Measurements from ENCODE around the gene HHAT.
A peak's percentile ranks its signal among the peaks of the same experiment; 100 is the strongest.

HHAT gene

GRCh38 chr1:210311726-210312493 lies 16.8 kb upstream of the HHAT start:
- no peaks in the 10 kb centered on the region for H3K36me3 ChIP-seq (ENCODE audit: control insufficient read depth in 5 of 5, insufficient read depth in 5 of 5, low read length in 5 of 5)
- H3K9ac ChIP-seq (ENCODE audit: low read length in 5 of 5) = peak overlapping the region in 3 of 5 donors; percentile 37 to 62 (median 45)
- peaks cover 4 to 18% (median 14%) of the 10 kb centered on the region in 5 donors for H3K4me1 ChIP-seq (ENCODE audit: control insufficient read depth in 5 of 5, insufficient read depth in 5 of 5, low read length in 5 of 5)
- peak overlapping the region; percentile 41 to 57 (median 51) for H3K4me3 ChIP-seq (ENCODE audit: low read depth in 1 of 5, low read length in 5 of 5)
- H3K27me3 ChIP-seq (ENCODE audit: control insufficient read depth in 5 of 5, insufficient read depth in 4 of 5, low read length in 5 of 5) = peaks cover 0 to 3% (median 0%) of the 10 kb centered on the region in 5 donors
- H3K9me3 ChIP-seq (ENCODE audit: control insufficient read depth in 5 of 5, low read length in 5 of 5) = no peaks in the 10 kb centered on the region
- H3K27ac ChIP-seq (ENCODE audit: low read depth, low read length) = peak overlapping the region; percentile 71

DNA sequence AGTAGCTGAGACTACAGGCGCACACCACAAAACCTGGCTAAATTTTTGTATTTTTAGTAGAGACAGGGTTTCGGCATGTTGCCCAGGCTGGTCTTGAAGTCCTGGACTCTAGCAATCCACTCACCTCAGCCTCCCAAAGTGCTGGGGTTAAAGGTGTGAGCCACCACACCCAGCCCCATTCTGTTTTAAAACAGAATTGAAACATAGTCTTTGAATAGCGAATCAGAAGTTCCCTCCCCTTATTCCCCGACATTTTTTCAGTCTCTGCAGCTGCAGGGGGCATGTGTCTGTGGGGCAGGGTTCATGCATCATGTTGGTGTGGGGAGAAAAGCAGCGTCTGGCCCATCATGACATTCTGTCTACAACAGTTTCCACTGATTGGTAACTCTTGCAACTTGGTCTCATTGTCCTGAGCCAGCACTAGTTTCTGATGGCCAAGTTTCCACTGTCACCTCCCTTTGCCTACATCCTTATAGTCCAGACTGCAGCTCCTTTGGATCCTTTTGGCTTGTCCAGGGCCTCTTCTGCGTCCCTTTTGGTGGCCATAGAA lies 15.6 kb upstream of the HHAT start:
- Histone ChIP-seq H3K9me3 (ENCODE audit: control insufficient read depth in 5 of 5, low read length in 5 of 5) (no peaks in the 10 kb centered on the region), H3K27ac (ENCODE audit: low read depth, low read length) (no peak overlapping the region), H3K4me1 (ENCODE audit: control insufficient read depth in 5 of 5, insufficient read depth in 5 of 5, low read length in 5 of 5) (peaks cover 4 to 18% (median 14%) of the 10 kb centered on the region in 5 donors), H3K27me3 (ENCODE audit: control insufficient read depth in 5 of 5, insufficient read depth in 4 of 5, low read length in 5 of 5) (peaks cover 0 to 3% (median 0%) of the 10 kb centered on the region in 5 donors), H3K4me3 (ENCODE audit: low read depth in 1 of 5, low read length in 5 of 5) (no peak overlapping the region), H3K36me3 (ENCODE audit: control insufficient read depth in 5 of 5, insufficient read depth in 5 of 5, low read length in 5 of 5) (no peaks in the 10 kb centered on the region), H3K9ac (ENCODE audit: low read length in 5 of 5) (no peak overlapping the region)

GRCh38 chr1:210313921-210314320 lies 14.8 kb upstream of the HHAT start:
- Histone ChIP-seq H3K36me3 (ENCODE audit: control insufficient read depth in 5 of 5, insufficient read depth in 5 of 5, low read length in 5 of 5) (no peaks in the 10 kb centered on the region), H3K9me3 (ENCODE audit: control insufficient read depth in 5 of 5, low read length in 5 of 5) (no peaks in the 10 kb centered on the region), H3K4me3 (ENCODE audit: low read depth in 1 of 5, low read length in 5 of 5) (no peak overlapping the region), H3K9ac (ENCODE audit: low read length in 5 of 5) (no peak overlapping the region), H3K4me1 (ENCODE audit: control insufficient read depth in 5 of 5, insufficient read depth in 5 of 5, low read length in 5 of 5) (peaks cover 4 to 18% (median 14%) of the 10 kb centered on the region in 5 donors), H3K27me3 (ENCODE audit: control insufficient read depth in 5 of 5, insufficient read depth in 4 of 5, low read length in 5 of 5) (peaks cover 0 to 3% (median 0%) of the 10 kb centered on the region in 5 donors), H3K27ac (ENCODE audit: low read depth, low read length) (no peak overlapping the region)

GRCh38 chr1:210315529-210315928 lies 13.2 kb upstream of the HHAT start:
- peaks cover 0 to 3% (median 0%) of the 10 kb centered on the region in 5 donors for H3K27me3 ChIP-seq (ENCODE audit: control insufficient read depth in 5 of 5, insufficient read depth in 4 of 5, low read length in 5 of 5)
- no peaks in the 10 kb centered on the region for H3K36me3 ChIP-seq (ENCODE audit: control insufficient read depth in 5 of 5, insufficient read depth in 5 of 5, low read length in 5 of 5)
- peaks cover 4 to 16% (median 14%) of the 10 kb centered on the region in 5 donors for H3K4me1 ChIP-seq (ENCODE audit: control insufficient read depth in 5 of 5, insufficient read depth in 5 of 5, low read length in 5 of 5)
- no peak overlapping the region for H3K4me3 ChIP-seq (ENCODE audit: low read depth in 1 of 5, low read length in 5 of 5)
- no peak overlapping the region for H3K9ac ChIP-seq (ENCODE audit: low read length in 5 of 5)
- H3K9me3 ChIP-seq (ENCODE audit: control insufficient read depth in 5 of 5, low read length in 5 of 5) = no peaks in the 10 kb centered on the region
- no peak overlapping the region for H3K27ac ChIP-seq (ENCODE audit: low read depth, low read length)

GRCh38 chr1:210321131-210321530 lies 7.6 kb upstream of the HHAT start:
- H3K36me3 ChIP-seq (ENCODE audit: control insufficient read depth in 5 of 5, insufficient read depth in 5 of 5, low read length in 5 of 5) = no peaks in the 10 kb centered on the region
- peaks cover 0 to 6% (median 0%) of the 10 kb centered on the region in 5 donors for H3K9me3 ChIP-seq (ENCODE audit: control insufficient read depth in 5 of 5, low read length in 5 of 5)
- no peak overlapping the region for H3K27ac ChIP-seq (ENCODE audit: low read depth, low read length)
- H3K4me3 ChIP-seq (ENCODE audit: low read depth in 1 of 5, low read length in 5 of 5) = no peak overlapping the region
- H3K27me3 ChIP-seq (ENCODE audit: control insufficient read depth in 5 of 5, insufficient read depth in 4 of 5, low read length in 5 of 5) = no peaks in the 10 kb centered on the region
- no peaks in the 10 kb centered on the region for H3K4me1 ChIP-seq (ENCODE audit: control insufficient read depth in 5 of 5, insufficient read depth in 5 of 5, low read length in 5 of 5)
- H3K9ac ChIP-seq (ENCODE audit: low read length in 5 of 5) = no peak overlapping the region

- H3K27ac ChIP-seq (ENCODE audit: low read depth, low read length) = no peak overlapping the region
- H3K36me3 ChIP-seq (ENCODE audit: control insufficient read depth in 5 of 5, insufficient read depth in 5 of 5, low read length in 5 of 5) = no peaks in the 10 kb centered on the region
- peaks cover 0 to 6% (median 0%) of the 10 kb centered on the region in 5 donors for H3K9me3 ChIP-seq (ENCODE audit: control insufficient read depth in 5 of 5, low read length in 5 of 5)
- no peaks in the 10 kb centered on the region for H3K27me3 ChIP-seq (ENCODE audit: control insufficient read depth in 5 of 5, insufficient read depth in 4 of 5, low read length in 5 of 5)
- no peaks in the 10 kb centered on the region for H3K4me1 ChIP-seq (ENCODE audit: control insufficient read depth in 5 of 5, insufficient read depth in 5 of 5, low read length in 5 of 5)
- H3K9ac ChIP-seq (ENCODE audit: low read length in 5 of 5) = no peak overlapping the region
- H3K4me3 ChIP-seq (ENCODE audit: low read depth in 1 of 5, low read length in 5 of 5) = no peak overlapping the region
These were observed 7.2 kb upstream of the HHAT start for GRCh38 chr1:210321552-210321951.

GRCh38 chr1:210323957-210324356 lies 4.7 kb upstream of the HHAT start:
- no peaks in the 10 kb centered on the region for H3K36me3 ChIP-seq (ENCODE audit: control insufficient read depth in 5 of 5, insufficient read depth in 5 of 5, low read length in 5 of 5)
- peaks cover 0 to 6% (median 0%) of the 10 kb centered on the region in 5 donors for H3K9me3 ChIP-seq (ENCODE audit: control insufficient read depth in 5 of 5, low read length in 5 of 5)
- no peak overlapping the region for H3K9ac ChIP-seq (ENCODE audit: low read length in 5 of 5)

GRCh38 chr1:210325026-210325670 lies 3.6 kb upstream of the HHAT start:
- Histone ChIP-seq H3K27ac (ENCODE audit: low read depth, low read length) (no peak overlapping the region), H3K4me1 (ENCODE audit: control insufficient read depth in 5 of 5, insufficient read depth in 5 of 5, low read length in 5 of 5) (peaks cover 0 to 18% (median 17%) of the 10 kb centered on the region in 5 donors), H3K9me3 (ENCODE audit: control insufficient read depth in 5 of 5, low read length in 5 of 5) (peaks cover 0 to 6% (median 0%) of the 10 kb centered on the region in 5 donors), H3K36me3 (ENCODE audit: control insufficient read depth in 5 of 5, insufficient read depth in 5 of 5, low read length in 5 of 5) (no peaks in the 10 kb centered on the region), H3K9ac (ENCODE audit: low read length in 5 of 5) (no peak overlapping the region), H3K4me3 (ENCODE audit: low read depth in 1 of 5, low read length in 5 of 5) (no peak overlapping the region), H3K27me3 (ENCODE audit: control insufficient read depth in 5 of 5, insufficient read depth in 4 of 5, low read length in 5 of 5) (no peaks in the 10 kb centered on the region)

More at GRCh38 chr1:210323957-210324356, 4.7 kb upstream of the HHAT start:
- Histone ChIP-seq H3K4me3 (ENCODE audit: low read depth in 1 of 5, low read length in 5 of 5) (no peak overlapping the region), H3K4me1 (ENCODE audit: control insufficient read depth in 5 of 5, insufficient read depth in 5 of 5, low read length in 5 of 5) (peaks cover 0 to 8% (median 8%) of the 10 kb centered on the region in 5 donors), H3K27me3 (ENCODE audit: control insufficient read depth in 5 of 5, insufficient read depth in 4 of 5, low read length in 5 of 5) (no peaks in the 10 kb centered on the region), H3K27ac (ENCODE audit: low read depth, low read length) (no peak overlapping the region)

DNA sequence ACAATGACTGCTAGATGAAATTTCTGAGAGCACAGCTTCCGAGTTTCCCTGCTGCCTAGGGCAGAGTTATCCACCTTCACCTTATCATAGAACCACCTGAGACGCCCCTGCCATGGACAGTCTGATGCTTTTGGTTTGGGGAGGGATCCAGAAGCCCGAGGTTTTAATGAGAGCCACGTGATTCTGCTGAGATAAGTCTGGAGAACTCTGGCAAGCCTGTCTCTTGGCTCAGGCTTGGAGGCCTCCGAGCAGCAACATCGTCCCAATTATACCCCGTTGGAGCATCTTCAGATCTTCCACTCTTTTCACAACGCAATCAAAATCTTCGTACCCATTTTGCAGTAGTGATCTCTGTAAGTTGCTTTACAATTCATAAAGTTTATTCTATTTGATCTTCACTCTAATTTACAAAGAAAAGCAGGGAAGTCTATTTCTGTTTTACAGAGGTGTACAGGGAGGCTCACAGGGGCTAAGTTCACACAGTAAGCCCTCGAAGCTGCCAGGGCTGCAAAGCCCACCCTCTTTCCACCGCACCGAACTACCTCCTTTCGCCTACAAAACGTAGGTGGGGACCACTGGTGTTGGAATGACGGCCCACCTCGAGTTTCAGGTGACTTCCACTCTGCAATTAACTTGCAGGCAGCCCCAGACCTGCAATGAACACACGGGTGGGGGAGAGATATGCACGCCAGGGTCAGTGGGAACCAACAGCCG lies 513 bp upstream of the HHAT start:
- Histone ChIP-seq H3K36me3 (ENCODE audit: control insufficient read depth in 5 of 5, insufficient read depth in 5 of 5, low read length in 5 of 5) (no peaks in the 10 kb centered on the region), H3K4me1 (ENCODE audit: control insufficient read depth in 5 of 5, insufficient read depth in 5 of 5, low read length in 5 of 5) (peaks cover 0 to 20% (median 17%) of the 10 kb centered on the region in 5 donors), H3K9me3 (ENCODE audit: control insufficient read depth in 5 of 5, low read length in 5 of 5) (peaks cover 0 to 6% (median 0%) of the 10 kb centered on the region in 5 donors), H3K4me3 (ENCODE audit: low read depth in 1 of 5, low read length in 5 of 5) (peak overlapping the region; percentile 81 to 90 (median 87)), H3K9ac (ENCODE audit: low read length in 5 of 5) (peak overlapping the region in 4 of 5 donors; percentile 48 to 83 (median 70)), H3K27me3 (ENCODE audit: control insufficient read depth in 5 of 5, insufficient read depth in 4 of 5, low read length in 5 of 5) (no peaks in the 10 kb centered on the region), H3K27ac (ENCODE audit: low read depth, low read length) (peak overlapping the region; percentile 87)
